ENCODE measurements around the gene IGFBP2.
"Not testable (repeated sequence)": the region's sequence is repeated elsewhere in the genome, so short reads cannot be mapped to it uniquely, and the experiment has no call there.

IGFBP2 gene, protein sequence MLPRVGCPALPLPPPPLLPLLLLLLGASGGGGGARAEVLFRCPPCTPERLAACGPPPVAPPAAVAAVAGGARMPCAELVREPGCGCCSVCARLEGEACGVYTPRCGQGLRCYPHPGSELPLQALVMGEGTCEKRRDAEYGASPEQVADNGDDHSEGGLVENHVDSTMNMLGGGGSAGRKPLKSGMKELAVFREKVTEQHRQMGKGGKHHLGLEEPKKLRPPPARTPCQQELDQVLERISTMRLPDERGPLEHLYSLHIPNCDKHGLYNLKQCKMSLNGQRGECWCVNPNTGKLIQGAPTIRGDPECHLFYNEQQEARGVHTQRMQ

GRCh38 chr2:216632952-216633615 lies at the start of gene IGFBP2:
Gene IGFBP2 (plus strand): TSS chr2:216633420. CDS start chr2:216633524, 104 bp downstream.
- peak; percentile 71 for DNase-seq

DNA sequence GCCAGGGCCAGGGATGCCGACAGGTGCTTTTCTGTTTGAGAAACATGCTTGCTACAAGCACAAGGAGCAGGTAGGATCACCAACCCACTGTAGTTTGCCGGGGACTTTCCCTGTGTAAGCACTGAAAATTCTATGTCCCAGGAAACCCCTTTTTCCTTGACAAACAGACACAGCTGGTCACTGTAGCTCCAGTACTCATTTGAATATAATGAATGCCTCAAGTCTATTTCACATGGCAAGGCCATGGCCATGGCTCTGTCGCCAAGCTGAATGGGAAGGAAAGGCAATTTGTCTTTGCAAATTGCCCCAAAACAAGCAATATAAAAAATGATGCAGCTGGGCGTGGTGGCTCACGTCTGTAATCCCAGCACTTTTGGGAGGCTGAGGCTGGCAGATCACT lies 49.6 kb upstream of the IGFBP2 start:
- DNase-seq = no peak

GRCh38 chr2:216584112-216584511 lies 49.1 kb upstream of the IGFBP2 start:
- no peak for DNase-seq

DNA sequence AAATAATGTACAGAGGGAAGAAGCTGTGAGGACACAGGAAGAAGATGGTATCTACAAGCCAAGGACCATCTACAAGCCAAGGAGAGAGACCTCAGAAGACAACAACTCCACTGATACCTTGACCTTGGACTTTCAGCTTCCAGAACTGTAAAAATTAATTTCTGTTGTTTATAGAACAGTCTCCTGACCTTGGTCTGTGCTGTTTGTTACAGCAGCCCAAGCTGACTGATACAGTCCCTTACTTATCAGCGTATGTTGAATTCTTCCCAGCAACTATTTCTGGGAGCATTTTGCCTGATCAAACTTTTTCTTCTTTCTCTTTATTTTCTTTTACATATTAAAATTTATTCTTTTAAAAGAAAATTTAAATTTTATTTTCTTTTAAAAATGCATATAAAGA lies 47.8 kb upstream of the IGFBP2 start:
- DNase-seq = no peak

- no peak for DNase-seq
These were observed 44.1 kb upstream of the IGFBP2 start for GRCh38 chr2:216588861-216589710.

- no peak for DNase-seq
These were observed 43.4 kb upstream of the IGFBP2 start for GRCh38 chr2:216589791-216590190.

DNA sequence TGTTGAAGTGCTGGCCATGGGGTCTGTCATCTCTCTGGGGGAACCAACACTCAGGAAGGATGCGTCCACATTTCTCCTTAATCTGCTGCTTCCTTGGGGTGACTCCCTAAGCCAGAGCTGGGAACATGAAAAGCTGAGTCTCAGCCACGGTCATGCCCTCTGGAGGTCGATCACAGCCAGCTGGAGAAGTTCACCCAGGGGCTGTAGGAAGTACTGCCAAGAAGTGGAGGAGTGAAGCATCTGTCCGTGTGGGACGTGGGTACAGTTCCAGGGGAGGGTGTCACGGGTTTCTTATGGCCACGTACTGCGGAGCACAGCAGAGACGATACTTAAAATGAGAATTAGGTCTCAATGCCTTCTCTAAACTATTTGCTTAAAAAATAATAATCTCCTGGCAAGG lies 42.4 kb upstream of the IGFBP2 start:
- no peak for DNase-seq

GRCh38 chr2:216591480-216591879 lies 41.7 kb upstream of the IGFBP2 start:
- no peak for DNase-seq

- DNase-seq = no peak
These were observed 39.1 kb upstream of the IGFBP2 start for GRCh38 chr2:216594081-216594480.

- peak; percentile 33 for DNase-seq
These were observed 36.8 kb upstream of the IGFBP2 start for GRCh38 chr2:216596236-216596979.

DNA sequence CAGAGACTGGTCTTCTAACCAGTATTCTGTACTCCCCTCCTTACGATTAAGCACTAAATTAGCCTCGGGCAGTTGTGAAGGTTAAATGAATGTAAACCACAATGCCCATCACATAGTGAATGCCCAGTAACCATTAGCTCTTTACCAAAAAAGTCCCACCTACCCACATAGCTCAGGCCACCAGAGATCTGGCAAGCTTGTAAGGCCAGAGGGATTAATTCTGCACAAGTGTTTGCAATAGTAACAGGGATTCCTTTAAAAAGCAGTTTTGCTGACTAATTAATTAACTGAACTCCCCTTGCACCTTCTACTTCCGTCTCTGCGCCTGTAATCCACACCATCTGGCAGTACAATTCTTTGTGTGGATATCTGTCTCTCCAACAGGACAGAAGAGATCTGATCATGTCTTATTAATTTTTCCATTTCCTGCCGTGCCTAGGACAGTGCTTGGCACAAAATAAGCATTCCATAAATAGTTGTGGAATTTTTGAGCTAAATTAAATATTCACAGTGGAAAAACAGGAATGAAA lies 36.2 kb upstream of the IGFBP2 start:
- peak; percentile 28 for DNase-seq

DNA sequence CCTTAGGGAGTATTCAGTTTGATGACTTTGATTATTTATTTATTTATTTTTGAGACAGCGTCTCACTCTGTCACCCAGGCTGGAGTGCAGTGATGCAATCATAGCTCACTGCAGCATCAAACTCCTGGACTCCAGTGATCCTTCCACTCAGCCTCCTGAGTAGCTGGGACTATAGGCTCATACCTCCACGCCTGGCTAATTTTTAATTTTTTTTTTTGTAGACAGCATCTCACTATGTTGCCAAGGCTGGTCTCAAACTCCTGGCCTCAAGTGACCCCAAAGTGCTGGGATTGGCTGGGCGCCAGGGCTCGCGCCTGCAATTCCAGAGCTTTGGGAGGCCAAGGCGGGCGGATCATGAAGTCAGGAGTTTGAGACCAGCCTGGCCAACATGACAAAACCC lies 35.4 kb upstream of the IGFBP2 start:
- DNase-seq = not testable (repeated sequence)

DNA sequence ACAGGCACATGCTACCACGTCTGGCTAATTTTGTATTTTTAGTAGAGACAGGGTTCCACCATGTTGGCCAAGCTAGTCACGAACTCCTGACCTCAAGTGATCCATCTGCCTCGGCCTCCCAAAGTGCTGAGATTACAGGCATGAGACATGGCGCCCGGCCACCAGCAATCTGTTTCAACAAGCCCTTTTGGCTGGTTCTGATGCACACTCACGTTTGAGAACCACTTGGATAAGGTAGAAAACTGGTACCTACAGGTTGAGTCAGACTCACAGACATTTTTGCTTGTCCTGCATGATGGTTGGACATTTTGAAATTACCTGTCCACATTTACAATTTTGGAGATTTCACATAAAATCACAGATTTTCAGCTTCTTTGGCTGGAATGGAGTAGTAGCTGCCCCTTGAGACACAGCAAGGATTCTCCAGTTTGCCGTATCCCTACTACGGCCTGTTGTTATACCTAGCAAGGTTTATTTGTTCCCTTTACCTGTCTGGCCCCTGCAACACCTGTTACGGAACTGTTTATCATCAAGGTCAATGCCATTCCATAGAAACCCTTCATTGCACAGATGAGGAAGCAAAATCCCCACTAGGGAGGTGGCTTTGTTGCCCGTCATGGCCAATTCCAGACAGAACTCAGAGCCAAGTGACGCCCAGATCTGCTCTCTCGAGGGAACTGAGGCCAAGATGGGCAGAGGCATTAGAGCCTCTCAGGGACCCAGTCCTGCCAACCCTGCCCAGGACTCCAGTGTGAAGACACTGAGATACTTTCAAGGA lies 31.4 kb upstream of the IGFBP2 start:
- DNase-seq = no peak

GRCh38 chr2:216603010-216603883 lies 30.0 kb upstream of the IGFBP2 start:
- peak; percentile 21 for DNase-seq

DNA sequence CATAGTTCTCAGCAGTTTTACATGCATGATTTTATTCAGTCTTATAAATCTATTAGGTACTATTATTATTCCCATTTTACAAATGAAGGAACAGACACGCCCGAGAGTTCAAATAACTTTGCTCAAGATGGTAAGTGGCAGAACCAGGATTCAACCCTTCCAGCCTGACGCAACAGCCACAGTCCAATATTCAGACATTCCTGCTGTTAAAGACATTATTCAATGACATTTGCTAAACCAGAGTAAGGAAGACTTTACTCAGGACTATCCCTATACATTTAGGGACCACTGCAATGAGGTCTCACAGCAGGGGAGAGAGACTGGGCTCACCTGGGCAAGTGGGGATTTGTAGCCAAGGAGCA lies 29.4 kb upstream of the IGFBP2 start:
- no peak for DNase-seq

- DNase-seq = no peak
These were observed 28.8 kb upstream of the IGFBP2 start for GRCh38 chr2:216604458-216604857.

- DNase-seq = peak; percentile 52
These were observed 26.5 kb upstream of the IGFBP2 start for GRCh38 chr2:216606551-216607276.

- DNase-seq = no peak
These were observed 26.0 kb upstream of the IGFBP2 start for GRCh38 chr2:216607277-216607560.

- no peak for DNase-seq
These were observed 24.7 kb upstream of the IGFBP2 start for GRCh38 chr2:216608525-216608924.

Data from NCI-H1092 treated with DMSO at 0.1 percent for 48 hours (cell line).